8988T (cell line): ENCODE results near the gene HYDIN.

Experiments
- DNase-seq: peaks from one replicate; pipeline ENCODE4 v3.0.0; 2011

The HYDIN gene

GRCh38 chr16:71230122-71230845 lies at the start of gene HYDIN:
HYDIN (minus strand) TSS chr16:71230722; CDS start chr16:71186895, 43,827 bp downstream.
- DNase-seq = peak; percentile 51

DNA sequence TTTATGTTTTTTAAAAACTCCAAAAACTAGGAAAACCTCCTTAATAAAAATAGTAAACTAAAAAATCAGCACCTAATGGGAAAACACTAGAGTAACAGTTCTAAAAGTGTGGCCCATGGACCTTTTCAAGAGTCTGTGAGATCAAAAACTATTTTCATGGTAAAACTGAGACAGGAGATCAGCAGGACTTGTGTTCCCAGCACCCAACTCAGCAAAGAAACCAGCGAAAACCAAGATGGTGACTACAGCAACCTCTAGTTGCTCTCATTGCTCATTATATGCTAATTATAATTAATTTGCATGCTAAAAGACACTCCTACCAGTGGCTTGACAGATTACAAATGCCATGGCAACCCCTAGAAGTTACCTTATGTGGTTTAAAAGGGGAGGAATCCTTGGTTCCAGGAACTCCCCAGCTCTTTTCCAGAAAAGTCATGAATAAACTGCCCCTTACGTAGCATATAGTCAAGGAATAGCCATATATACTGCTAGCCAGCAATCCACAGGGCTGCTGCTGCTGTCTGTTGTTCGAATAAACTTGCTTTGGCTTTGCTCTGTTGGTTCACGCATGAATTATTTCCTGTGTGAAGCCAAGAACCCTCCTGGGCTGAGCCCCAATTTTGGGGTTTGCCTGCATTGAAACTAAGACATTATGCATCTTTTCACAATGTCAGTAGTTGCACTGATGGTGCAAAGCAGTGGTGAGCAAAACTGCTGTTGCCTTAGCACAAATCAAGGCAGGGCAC lies 46.2 kb upstream of the HYDIN start:
- DNase-seq = no peak

DNA sequence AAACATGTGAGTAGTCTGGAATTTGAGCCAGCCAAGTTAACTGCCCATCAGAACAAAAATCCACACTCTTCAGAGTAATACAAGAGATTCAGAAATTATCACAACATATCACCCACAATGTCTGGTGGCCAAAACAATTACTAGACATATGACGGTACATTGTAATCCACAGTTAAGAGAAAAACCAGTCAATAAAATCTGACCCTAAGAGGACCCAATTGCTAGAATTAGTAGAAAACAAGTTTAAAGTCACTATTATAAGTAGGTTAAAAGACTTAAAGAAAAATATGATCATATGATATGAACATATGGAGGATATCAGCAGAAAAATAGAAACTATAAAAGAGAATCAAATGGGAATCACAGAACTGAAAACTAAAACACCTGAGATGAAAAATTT lies 42.9 kb upstream of the HYDIN start:
- no peak for DNase-seq

- DNase-seq = no peak
Measured at GRCh38 chr16:71264299-71264698, 33.8 kb upstream of the HYDIN start.

GRCh38 chr16:71263582-71263981 lies 33.1 kb upstream of the HYDIN start:
- no peak for DNase-seq

GRCh38 chr16:71262391-71262790 lies 31.9 kb upstream of the HYDIN start:
- no peak for DNase-seq

GRCh38 chr16:71260995-71261394 lies 30.5 kb upstream of the HYDIN start:
- DNase-seq = no peak

GRCh38 chr16:71259086-71259485 lies 28.6 kb upstream of the HYDIN start:
- DNase-seq = no peak

DNA sequence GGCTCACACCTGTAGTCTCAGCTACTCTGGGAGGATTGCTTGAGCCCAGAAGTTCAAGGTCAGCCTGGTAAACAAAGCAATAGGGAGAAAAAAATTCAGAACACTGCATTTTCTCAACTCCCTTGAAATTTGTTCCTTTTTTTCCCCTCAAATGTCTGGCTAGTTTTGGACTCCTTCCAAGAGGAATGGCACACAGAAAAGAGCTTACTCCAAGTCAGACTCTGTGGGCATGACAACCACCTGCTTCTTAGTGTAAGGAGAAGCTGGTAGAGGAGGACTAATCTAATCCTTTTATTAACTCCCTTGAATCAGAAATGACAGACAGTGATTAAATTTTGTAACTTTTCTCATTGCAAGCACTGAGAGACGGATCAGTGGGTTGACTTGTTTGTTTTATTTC lies 27.9 kb upstream of the HYDIN start:
- DNase-seq = no peak

DNA sequence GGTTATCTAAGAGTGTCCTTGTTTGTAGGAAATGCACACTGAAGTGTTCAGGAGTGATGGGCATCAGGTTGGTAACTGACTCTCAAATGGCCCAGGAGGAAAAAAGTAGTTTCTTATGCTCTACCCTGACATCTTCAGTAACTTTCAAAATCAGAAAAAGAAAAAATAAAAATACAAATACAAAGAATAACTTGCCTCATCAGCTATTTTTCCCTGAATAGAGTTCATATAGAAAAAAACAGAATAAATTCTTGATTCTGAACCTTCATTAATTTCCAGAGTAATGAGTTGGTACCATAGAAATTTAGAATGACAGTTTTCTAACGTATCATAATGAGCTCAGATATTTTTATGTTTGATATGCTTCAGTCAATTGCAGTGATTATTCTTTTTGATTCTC lies 27.2 kb upstream of the HYDIN start:
- DNase-seq = no peak

- DNase-seq = no peak
Measured at GRCh38 chr16:71255721-71256120, 25.2 kb upstream of the HYDIN start.

- no peak for DNase-seq
Measured at GRCh38 chr16:71254832-71255525, 24.5 kb upstream of the HYDIN start.

DNA sequence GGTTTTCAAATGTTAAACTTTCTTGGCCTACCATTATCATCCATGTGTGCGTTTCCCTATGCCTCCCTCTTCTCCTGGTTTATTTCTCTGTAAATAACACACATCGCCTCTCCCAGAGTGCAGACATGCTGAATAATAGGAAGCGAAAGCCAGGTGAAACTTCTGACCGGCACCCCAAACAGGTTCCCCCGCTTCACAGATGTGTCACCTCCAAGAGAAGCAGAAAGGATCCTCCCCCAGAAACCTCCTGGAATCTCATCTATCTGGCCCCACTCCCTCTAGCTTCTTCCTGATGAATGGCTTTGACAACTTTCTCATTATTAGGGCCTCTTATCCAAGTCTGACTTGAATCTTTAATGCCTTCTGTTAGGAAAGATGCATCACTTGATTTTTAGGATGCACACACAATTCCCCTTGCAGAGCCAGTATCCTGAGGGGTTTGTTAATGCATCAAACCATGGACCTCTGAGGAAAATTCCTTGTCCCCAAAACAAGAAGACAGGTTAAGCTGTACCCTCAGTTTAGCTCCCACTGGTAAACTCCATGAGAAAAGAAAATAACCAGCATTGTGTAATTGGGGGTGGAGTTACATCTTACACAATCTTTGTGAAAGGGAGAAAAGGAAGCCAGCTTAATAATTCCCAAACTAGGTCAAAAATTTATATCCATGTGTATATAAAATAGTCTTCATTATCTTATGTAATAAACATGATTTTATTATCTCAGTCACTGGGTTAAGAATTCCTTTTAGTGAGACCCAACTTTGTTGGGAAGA lies 20.1 kb upstream of the HYDIN start:
- DNase-seq = no peak

GRCh38 chr16:71249399-71249798 lies 18.9 kb upstream of the HYDIN start:
- DNase-seq = no peak

DNA sequence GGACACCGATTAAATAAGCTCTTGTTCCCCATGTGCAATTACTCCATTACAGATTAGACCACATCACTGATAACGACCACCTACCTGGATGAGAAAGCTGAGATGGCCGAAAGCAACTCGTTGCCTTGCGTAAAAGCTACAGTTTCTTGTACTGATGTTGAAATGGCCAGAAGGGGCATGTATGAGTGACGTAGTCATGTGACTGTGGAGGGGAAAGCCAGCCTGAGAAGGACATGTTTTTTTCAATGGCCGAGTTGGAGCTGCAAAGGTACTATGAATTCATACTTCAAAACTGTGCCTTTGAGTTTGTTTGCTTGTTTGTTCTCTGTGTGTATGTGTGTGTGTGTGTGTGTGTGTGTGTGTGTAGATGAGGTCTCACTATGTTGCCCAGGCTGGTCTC lies 17.0 kb upstream of the HYDIN start:
- no peak for DNase-seq

DNA sequence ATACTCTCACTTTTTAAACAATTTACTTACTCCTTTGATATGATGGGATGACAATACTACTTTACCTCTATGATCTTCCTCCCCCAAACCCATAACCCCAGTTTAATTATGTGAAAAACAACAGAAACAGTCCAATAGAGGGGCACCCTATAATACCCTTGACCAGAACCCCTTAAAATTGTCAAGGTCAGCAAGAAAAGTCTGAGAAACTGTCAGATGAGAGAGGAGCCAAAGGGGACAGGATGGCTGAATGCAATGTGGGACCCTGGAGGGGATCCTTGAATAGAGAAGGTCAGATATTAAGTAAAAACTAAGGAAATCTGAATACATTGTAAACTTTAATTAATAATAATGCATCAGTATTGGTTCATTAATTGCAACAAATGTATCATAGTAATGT lies 15.8 kb upstream of the HYDIN start:
- DNase-seq = no peak

DNA sequence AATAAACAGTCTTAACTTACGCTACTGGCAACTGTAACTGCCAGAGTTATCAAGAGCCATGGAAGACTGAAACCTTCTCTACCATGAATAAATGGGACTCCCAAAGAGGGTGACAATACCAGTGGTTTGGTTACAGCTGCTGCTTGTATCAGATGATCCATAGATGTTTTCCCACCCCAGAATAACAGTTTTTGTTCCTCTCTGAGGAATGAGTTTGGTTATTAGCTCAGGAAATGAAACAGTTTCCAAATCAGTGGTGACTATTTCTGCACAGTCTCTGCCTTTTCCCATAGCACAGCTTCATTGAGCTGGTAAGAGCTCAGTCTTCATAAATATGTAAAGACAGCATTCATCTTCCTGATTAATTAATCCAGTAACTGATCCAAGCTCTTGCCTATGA lies 14.0 kb upstream of the HYDIN start:
- DNase-seq = no peak

GRCh38 chr16:71242601-71243000 lies 12.1 kb upstream of the HYDIN start:
- DNase-seq = no peak

GRCh38 chr16:71242036-71242435 lies 11.5 kb upstream of the HYDIN start:
- DNase-seq = no peak

DNA sequence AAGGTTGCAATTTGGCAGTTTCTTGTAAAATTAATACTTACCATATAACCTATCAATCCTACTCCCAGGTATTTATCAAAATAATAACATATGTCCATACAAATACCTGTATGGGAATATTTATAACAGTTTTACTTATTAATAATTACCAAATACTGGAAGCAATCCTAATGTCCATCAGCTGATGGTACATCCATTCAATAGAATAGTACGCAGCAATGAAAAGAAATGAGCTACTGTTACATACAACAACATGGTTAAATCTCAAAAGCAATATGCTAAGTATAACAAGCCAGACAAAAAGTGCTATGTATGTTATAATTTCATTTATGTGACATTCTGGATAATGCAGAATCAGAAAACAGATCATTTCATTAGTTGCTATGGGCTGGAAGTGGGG lies 1.2 kb downstream of the HYDIN start:
- DNase-seq = no peak

- DNase-seq = no peak
Measured at GRCh38 chr16:71226229-71227141, 4.0 kb downstream of the HYDIN start.

DNA sequence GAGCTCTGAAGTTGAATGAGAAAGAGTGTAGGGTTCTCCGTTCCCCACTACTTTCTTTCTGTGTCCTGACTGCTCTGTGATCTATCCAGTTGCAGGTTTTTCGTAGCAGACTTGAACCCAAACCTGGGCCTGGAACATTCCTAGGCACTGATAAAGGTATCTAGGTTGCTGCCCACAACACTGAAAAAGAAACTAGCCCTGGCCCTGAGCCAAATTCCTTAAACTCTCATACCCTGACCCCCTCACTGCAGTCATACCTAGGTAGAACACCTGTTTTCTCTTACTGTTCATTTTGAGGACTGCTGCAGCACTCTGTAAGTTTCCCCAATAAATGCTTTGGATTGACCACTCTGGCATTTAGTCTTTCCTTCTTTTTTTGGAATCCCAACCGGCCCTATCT lies 5.4 kb downstream of the HYDIN start:
- DNase-seq = no peak
